GM15510 (cell line): ENCODE results near the gene PRSS1.

Experiments
- POLR2A ChIP-seq: IDR thresholded peaks from 3 replicates; pipeline ENCODE4 v1.6.1; 2011; ENCODE audit warnings: borderline replicate concordance; ENCODE audit not compliant: insufficient read length; ENCODE audit errors: extremely low read depth

The PRSS1 gene

GRCh38 chr7:142772051-142772450 lies 22.8 kb downstream of the PRSS1 start:
- TF ChIP-seq POLR2A: no peak

GRCh38 chr7:142772673-142773072 lies 23.4 kb downstream of the PRSS1 start:
- TF ChIP-seq POLR2A: no peak

- TF ChIP-seq POLR2A: no peak
Observed at GRCh38 chr7:142773230-142773629, 24.0 kb downstream of the PRSS1 start.

GRCh38 chr7:142773937-142774744 lies 24.9 kb downstream of the PRSS1 start:
- TF ChIP-seq POLR2A: no peak

- no peak for TF ChIP-seq POLR2A
Observed at GRCh38 chr7:142774826-142775225, 25.6 kb downstream of the PRSS1 start.

- no peak for TF ChIP-seq POLR2A
Observed at GRCh38 chr7:142776206-142776844, 27.1 kb downstream of the PRSS1 start.

GRCh38 chr7:142777318-142777717 lies 28.0 kb downstream of the PRSS1 start:
- no peak for TF ChIP-seq POLR2A

- no peak for TF ChIP-seq POLR2A
Observed at GRCh38 chr7:142782922-142783900, 33.9 kb downstream of the PRSS1 start.

GRCh38 chr7:142784096-142784495 lies 34.8 kb downstream of the PRSS1 start:
- TF ChIP-seq POLR2A: no peak

GRCh38 chr7:142784716-142785115 lies 35.4 kb downstream of the PRSS1 start:
- no peak for TF ChIP-seq POLR2A

GRCh38 chr7:142785841-142786250 lies 36.6 kb downstream of the PRSS1 start:
- no peak for TF ChIP-seq POLR2A

- no peak for TF ChIP-seq POLR2A
Observed at GRCh38 chr7:142787034-142787768, 37.9 kb downstream of the PRSS1 start.

GRCh38 chr7:142787783-142788182 lies 38.5 kb downstream of the PRSS1 start:
- TF ChIP-seq POLR2A: no peak

- TF ChIP-seq POLR2A: no peak
Observed at GRCh38 chr7:142788303-142789289, 39.3 kb downstream of the PRSS1 start.

- no peak for TF ChIP-seq POLR2A
Observed at GRCh38 chr7:142789441-142789840, 40.2 kb downstream of the PRSS1 start.
